GM18502 (cell line): Measurements from ENCODE around the gene PPARG.
A peak's percentile ranks its signal among the peaks of the same experiment; 100 is the strongest.
"Not testable (repeated sequence)": the region's sequence is repeated elsewhere in the genome, so short reads cannot be mapped to it uniquely, and the experiment has no call there.

Experiments used
- ATAC-seq: cut with Tn5 transposase; IDR thresholded peaks from one replicate; pipeline ENCODE4 v1.9.1; 2021; ENCODE audit warnings: mild to moderate bottlenecking; ENCODE audit not compliant: unreplicated experiment, poor library complexity

PPARG gene

GRCh38 chr3:12471241-12471640 is 182.4 kb downstream of the PPARG start:
- peak; percentile 44 for ATAC-seq

DNA sequence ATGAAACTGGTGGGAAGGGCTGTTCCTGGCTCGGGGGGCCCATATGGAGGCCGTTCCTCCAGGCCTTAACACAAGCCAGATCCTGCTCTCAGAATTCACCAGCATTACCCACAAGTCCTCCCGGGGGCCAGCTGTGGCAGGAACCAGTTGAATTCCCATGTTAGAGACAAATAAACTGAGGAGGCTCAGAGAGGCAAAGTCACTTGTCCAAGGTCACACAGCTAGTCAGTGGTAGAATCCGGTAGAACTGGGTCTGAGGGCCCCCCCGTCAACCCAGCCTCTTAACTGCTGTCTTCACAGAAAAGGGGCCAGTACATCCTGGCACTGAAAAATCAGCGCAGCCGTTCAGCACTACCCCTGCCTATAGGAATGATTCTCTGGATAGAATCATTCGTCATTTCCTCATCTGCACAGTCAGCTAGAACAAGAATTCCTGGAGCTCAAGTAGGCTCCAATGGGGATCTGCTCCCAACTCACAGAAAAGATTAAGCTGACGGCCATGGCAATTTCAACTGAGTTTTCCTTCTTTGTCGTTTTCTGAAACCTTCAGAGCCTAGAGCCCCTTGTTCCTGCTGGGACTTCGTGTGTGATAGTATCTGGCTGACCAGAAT is 183.2 kb downstream of the PPARG start:
- no peak for ATAC-seq

- no peak for ATAC-seq
Measured at GRCh38 chr3:12472796-12473195, 183.9 kb downstream of the PPARG start.

DNA sequence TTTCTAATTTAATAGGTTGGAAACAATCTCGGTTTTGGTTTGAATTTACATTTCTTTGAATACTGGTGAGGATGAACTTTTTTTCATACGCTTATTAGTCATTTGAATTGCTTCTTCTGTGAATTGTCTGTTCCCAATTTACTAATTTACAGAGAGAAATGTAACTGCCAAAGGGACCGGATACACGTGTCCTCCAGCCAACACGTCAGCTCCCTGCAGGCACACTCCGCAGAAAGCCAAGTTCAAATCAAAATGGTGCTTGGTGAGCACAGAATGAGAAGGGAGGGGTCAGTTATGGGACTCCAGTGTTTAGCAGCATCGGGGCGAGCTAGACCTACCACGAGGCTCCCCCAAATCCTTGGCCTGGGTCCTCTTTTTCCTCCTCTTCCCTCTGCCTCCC is 184.6 kb downstream of the PPARG start:
- no peak for ATAC-seq

- no peak for ATAC-seq
Measured at GRCh38 chr3:12476238-12476897, 187.5 kb downstream of the PPARG start.

GRCh38 chr3:12477256-12477655 is 188.4 kb downstream of the PPARG start:
- no peak for ATAC-seq

DNA sequence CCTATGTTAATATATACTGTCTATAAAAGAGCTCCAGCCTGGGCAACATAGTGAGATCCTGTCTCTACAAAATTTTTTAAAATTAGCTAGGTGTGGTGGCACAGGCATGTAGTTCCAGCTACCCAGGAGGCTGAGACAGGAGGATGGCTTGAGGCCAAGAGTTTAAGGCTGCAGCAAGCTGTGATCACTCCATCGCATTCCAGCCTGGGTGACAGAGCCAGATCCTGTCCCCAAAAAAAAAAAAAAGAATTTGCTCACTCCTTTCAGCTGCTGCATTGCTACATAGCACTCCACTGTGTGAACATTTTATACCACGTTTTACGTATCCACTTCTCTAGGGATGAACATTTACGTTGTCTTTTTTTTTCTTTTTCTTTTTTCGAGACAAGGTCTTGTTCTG is 189.5 kb downstream of the PPARG start:
- ATAC-seq = no peak

- not testable (repeated sequence) for ATAC-seq
Measured at GRCh38 chr3:12479198-12479597, 190.3 kb downstream of the PPARG start.

DNA sequence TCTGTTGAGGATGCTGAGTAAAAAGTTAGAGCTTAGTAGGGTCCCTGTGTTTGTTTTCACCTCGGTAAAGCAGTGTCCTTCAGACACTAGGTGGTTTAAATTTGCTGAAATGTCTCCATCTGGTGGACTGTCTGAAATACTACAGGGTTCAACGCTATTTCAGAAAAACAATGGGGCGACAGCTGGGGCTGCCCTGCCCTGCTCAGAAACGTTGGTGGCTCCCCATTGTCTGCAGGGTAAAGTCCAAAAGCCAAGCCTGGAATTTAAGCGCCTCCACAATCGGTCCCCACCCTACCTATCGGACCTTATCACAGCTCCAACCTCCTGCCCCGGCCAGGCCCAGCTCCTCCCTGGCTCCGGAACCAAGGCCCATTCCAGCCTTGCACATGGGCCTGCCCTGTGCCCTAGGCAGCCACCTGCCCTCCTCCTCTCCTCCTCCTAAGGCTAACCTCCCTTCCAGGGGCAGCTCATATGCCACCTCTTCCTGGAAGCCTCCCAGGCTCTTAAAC is 191.1 kb downstream of the PPARG start:
- ATAC-seq = peak; percentile 26

GRCh38 chr3:12483410-12483809 is 194.5 kb downstream of the PPARG start:
- ATAC-seq = no peak

DNA sequence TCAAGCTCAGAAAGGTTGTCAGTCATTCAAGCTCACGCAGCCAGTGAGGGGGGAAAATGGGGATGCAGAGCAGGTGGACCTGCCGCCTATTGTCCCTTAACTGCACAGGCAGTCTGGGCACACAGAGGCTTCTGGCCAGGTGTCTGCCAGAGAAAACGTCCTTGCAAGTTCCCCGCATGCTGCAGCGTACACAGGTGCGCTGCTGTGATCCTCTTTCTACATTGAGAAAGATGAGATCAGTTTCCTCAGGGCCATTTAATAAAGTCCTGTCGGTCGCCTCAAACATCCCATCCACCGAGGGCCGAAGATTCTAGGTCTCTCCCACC is 195.0 kb downstream of the PPARG start:
- no peak for ATAC-seq
